IMR-90 (cell line): ENCODE results near the gene SNIP1. TPM values are rescaled to one million over a fixed set of nuclear protein-coding genes. Genes with fewer than 3 reads are reported as not detected.
"Not testable (repeated sequence)": the region's sequence is repeated elsewhere in the genome, so short reads cannot be mapped to it uniquely, and the experiment has no call there.

Source experiments
- ATAC-seq: fragments of 200-7000 bp; cut with Tn5 transposase; 2 replicates; pipeline ENCODE4 v1.9.1; 2020; ENCODE audit warnings: low read depth, mild to moderate bottlenecking, moderate library complexity
- BruUV-seq: library from RNA; stranded (reverse); fragments of 400-500 nt; replicated peaks from 2 replicates; lab custom pipeline; 2021; lab: Mats Ljungman, UMichigan
- CTCF ChIA-PET: fragments of 300-600 bp; formaldehyde crosslinking; extraction: SDS; loops from one replicate; lab custom pipeline; 2021; ENCODE audit warnings: antibody characterized with exemption; lab: Yijun Ruan, JAX
- POLR2A ChIA-PET: fragments of 300-600 bp; sonication (Branson Sonifier 250); formaldehyde crosslinking; loops from one replicate; lab custom pipeline; 2022; ENCODE audit warnings: antibody characterized with exemption; ENCODE audit not compliant: unreplicated experiment; lab: Charles Lee
- DNase-seq: peaks from one replicate; pipeline ENCODE4 v3.0.0; 2013
- H2AFZ ChIP-seq: replicated peaks from 2 replicates; pipeline ENCODE3; 2013; ENCODE audit warnings: low read length, mild to moderate bottlenecking; ENCODE audit not compliant: poor library complexity
- H2AK5ac ChIP-seq: 2 replicates; pipeline ENCODE4 v1.6.1; 2013; ENCODE audit warnings: low read depth, low read length, inconsistent platforms
- H2AK9ac ChIP-seq: replicated peaks from 2 replicates; pipeline ENCODE3; 2013; ENCODE audit warnings: mild to moderate bottlenecking, low read depth, low read length, moderate library complexity; ENCODE audit not compliant: poor library complexity
- H2BK120ac ChIP-seq: 2 replicates; pipeline ENCODE4 v1.6.1; 2013; ENCODE audit warnings: low read depth, low read length, inconsistent platforms
- H2BK15ac ChIP-seq: 3 replicates; pipeline ENCODE4 v1.6.1; 2013; ENCODE audit warnings: low read depth, low read length, inconsistent platforms
- H2BK20ac ChIP-seq: 2 replicates; pipeline ENCODE4 v1.6.1; 2013; ENCODE audit warnings: low read depth, mild to moderate bottlenecking, inconsistent platforms, low read length, moderate library complexity
- H2BK5ac ChIP-seq: 2 replicates; pipeline ENCODE4 v1.6.1; 2013; ENCODE audit warnings: mild to moderate bottlenecking, low read depth, low read length, inconsistent platforms; ENCODE audit not compliant: poor library complexity, severe bottlenecking
- H3K14ac ChIP-seq: replicated peaks from 2 replicates; pipeline ENCODE4 v1.6.1; 2013; ENCODE audit warnings: low read depth, low read length, inconsistent platforms
- H3K18ac ChIP-seq: 2 replicates; pipeline ENCODE4 v1.6.1; 2013; ENCODE audit warnings: low read depth, low read length, control low read depth
- H3K23ac ChIP-seq: 2 replicates; pipeline ENCODE4 v1.6.1; 2013; ENCODE audit warnings: low read depth, low read length, inconsistent platforms
- H3K27ac ChIP-seq: 2 replicates; pipeline ENCODE4 v1.5.1; 2013; ENCODE audit warnings: mild to moderate bottlenecking, control low read depth, low read length; ENCODE audit not compliant: insufficient read depth
- H3K27me3 ChIP-seq: 2 replicates; pipeline ENCODE4 v1.6.1; 2013; ENCODE audit warnings: low read length; ENCODE audit not compliant: control insufficient read depth, insufficient read depth
- H3K36me3 ChIP-seq: 2 replicates; pipeline ENCODE4 v1.6.1; 2013; ENCODE audit warnings: low read length, mixed read lengths; ENCODE audit not compliant: control insufficient read depth, insufficient read depth
- H3K4ac ChIP-seq: 2 replicates; pipeline ENCODE4 v1.6.1; 2013; ENCODE audit warnings: low read depth, low read length, inconsistent platforms
- H3K4me1 ChIP-seq: 2 replicates; pipeline ENCODE4 v1.6.1; 2013; ENCODE audit warnings: low read length, mixed read lengths; ENCODE audit not compliant: control insufficient read depth, insufficient read depth
- H3K4me2 ChIP-seq: 2 replicates; pipeline ENCODE4 v1.6.1; 2013; ENCODE audit warnings: low read depth, mild to moderate bottlenecking, control low read depth, low read length, moderate library complexity
- H3K4me3 ChIP-seq: 2 replicates; pipeline ENCODE4 v1.5.1; 2013; ENCODE audit warnings: low read depth, mild to moderate bottlenecking, control low read depth, low read length, moderate library complexity; ENCODE audit not compliant: insufficient read depth
- H3K56ac ChIP-seq: 2 replicates; pipeline ENCODE4 v1.6.1; 2013; ENCODE audit warnings: low read length, inconsistent platforms; ENCODE audit not compliant: insufficient read depth; ENCODE audit errors: extremely low read depth
- H3K79me1 ChIP-seq, 2 experiments: 2 replicates each; pipeline ENCODE4 v1.6.1; 2013; ENCODE audit warnings: low read length in 2 of 2, inconsistent platforms in 1 of 2, low read depth in 1 of 2
- H3K9ac ChIP-seq: 2 replicates; pipeline ENCODE4 v1.6.1; 2013; ENCODE audit warnings: low read depth, low read length, control low read depth
- H3K9me1 ChIP-seq: 2 replicates; pipeline ENCODE4 v1.6.1; 2013; ENCODE audit warnings: low read length, inconsistent platforms; ENCODE audit not compliant: insufficient read depth
- H3K9me3 ChIP-seq: 2 replicates; pipeline ENCODE4 v1.6.1; 2013; ENCODE audit warnings: low read length; ENCODE audit not compliant: control insufficient read depth, insufficient read depth
- H4K20me1 ChIP-seq: 2 replicates; pipeline ENCODE4 v1.6.1; 2013; ENCODE audit warnings: low read length, inconsistent platforms; ENCODE audit not compliant: insufficient read depth
- H4K5ac ChIP-seq: 2 replicates; pipeline ENCODE4 v1.6.1; 2013; ENCODE audit warnings: mild to moderate bottlenecking, low read depth, low read length, control low read depth
- H4K8ac ChIP-seq, 2 experiments: 2 replicates each; pipeline ENCODE4 v1.6.1; 2013; ENCODE audit warnings: low read depth in 2 of 2, low read length in 2 of 2, control low read depth in 1 of 2, inconsistent platforms in 1 of 2
- H4K91ac ChIP-seq: 2 replicates; pipeline ENCODE4 v1.6.1; 2013; ENCODE audit warnings: low read depth, low read length, inconsistent platforms; ENCODE audit not compliant: insufficient read depth
- CEBPB ChIP-seq: IDR thresholded peaks from 2 replicates; pipeline ENCODE4 v1.6.1; 2012; ENCODE audit warnings: low read depth, low read length, improper control_type of control experiment
- WGBS, 2 experiments: methylation state at CpG; one replicate each; pipeline versions ENCODE4 v1.1.5 to v1.1.7; 2013; ENCODE audit warnings: missing lambda C conversion rate in 2 of 2; ENCODE audit not compliant: insufficient read length in 1 of 2; ENCODE audit errors: extremely low coverage in 2 of 2; 5-methylcytosine and 5-hydroxymethylcytosine counted together
- dilution Hi-C: fragments of 300-500 bp; cut with HindIII; formaldehyde crosslinking; loops from one replicate; pipeline ENCODE4 v1.14.3; 2018; ENCODE audit warnings: low sequenced_read_pairs; ENCODE audit not compliant: unreplicated experiment
- in situ Hi-C: fragments of 300-500 bp; cut with MboI; formaldehyde crosslinking; loops from 3 replicates; pipeline ENCODE4 v1.14.3; 2019; ENCODE audit warnings: low sequenced_read_pairs, inconsistent platforms, mixed read lengths
- intact Hi-C: fragments of 100-400 bp; cut with micrococcal nuclease; formaldehyde crosslinking; loops from 2 replicates; pipeline ENCODE4 v1.10.0; 2022
- polyA plus RNA-seq, 3 experiments: library from polyadenylated mRNA; depleted of rRNA; stranded (reverse); fragments of >200 nt; gene quantifications; 2 replicates each; pipeline ENCODE4 v1.2.3, GENCODE V29; 2012; ENCODE audit warnings: low replicate concordance in 1 of 3
- total RNA-seq: library from RNA; depleted of rRNA; stranded (reverse); fragments of >200 nt; gene quantifications from 2 replicates; pipeline ENCODE4 v1.2.3, GENCODE V29; 2012

Gene SNIP1
- total and polyA plus RNA-seq, 2 of the 4 experiments (the other 2 are of a cell fraction), result 6.8 to 11.3 TPM

- BruUV-seq, ATAC-seq, H4K20me1 ChIP-seq, H3K14ac ChIP-seq, H3K4ac ChIP-seq, H3K9me3 ChIP-seq, H3K4me2 ChIP-seq, H3K18ac ChIP-seq, H2BK20ac ChIP-seq, H3K4me1 ChIP-seq, H2AK5ac ChIP-seq, H2AK9ac ChIP-seq, H4K91ac ChIP-seq, CTCF ChIA-PET, POLR2A ChIA-PET, H3K23ac ChIP-seq, intact Hi-C loops, H3K56ac ChIP-seq, H2BK5ac ChIP-seq, H3K4me3 ChIP-seq, dilution Hi-C loops, H4K8ac ChIP-seq, H3K27ac ChIP-seq, H3K27me3 ChIP-seq, H3K9me1 ChIP-seq, H2AFZ ChIP-seq, H2BK15ac ChIP-seq, H3K9ac ChIP-seq, DNase-seq, H4K5ac ChIP-seq, H2BK120ac ChIP-seq: not testable (repeated sequence)
- in situ Hi-C loops, result loop anchor here (25.0 kb wide), 1 partner anchor 428 kb away; the partner anchor contains the start of genes FHL3 and UTP11
- no CpG with 5 or more reads among the region's 4 CpGs for WGBS, 2 experiments
- peak; percentile 69 for TF ChIP-seq CEBPB
- Histone ChIP-seq H3K36me3 (peaks cover 37% of the 10 kb centered on the region), H3K79me1 (peaks cover 10 to 11% of the 10 kb centered on the region in 2 experiments)
Observed at GRCh38 chr1:37584544-37584943, 30.5 kb upstream of the SNIP1 start.
